ENCODE data around the gene FERMT3.

The FERMT3 gene

GRCh38 chr11:64185175-64185692 is 21.3 kb upstream of the FERMT3 start:
- Histone ChIP-seq H3K4me3 (peak overlapping the region in 6 of 7 experiments; percentile 38 to 77 (median 62)), H3K27ac (peak overlapping the region; percentile 62 to 95 (median 88))

GRCh38 chr11:64185693-64186491 is 20.6 kb upstream of the FERMT3 start, which contains the start of gene STIP1:
STIP1 (plus strand) TSS chr11:64186171; CDS start chr11:64186262, 91 bp downstream.
- H3K27ac ChIP-seq, result peak within 1 kb of the TSS; percentile 62 to 97 (median 90)
- peak within 1 kb of the TSS in 6 of 7 experiments; percentile 38 to 77 (median 62) for H3K4me3 ChIP-seq

GRCh38 chr11:64186492-64187165 is 19.9 kb upstream of the FERMT3 start:
- Histone ChIP-seq H3K4me3 (no peak overlapping the region), H3K27ac (peak overlapping the region in 6 of 21 experiments; percentile 61 to 97 (median 86))

GRCh38 chr11:64192434-64192833 is 14.1 kb upstream of the FERMT3 start:
- H3K27ac ChIP-seq, result no peak overlapping the region
- H3K4me3 ChIP-seq, result no peak overlapping the region

- Histone ChIP-seq H3K4me3 (no peak overlapping the region), H3K27ac (no peak overlapping the region)
Observed at GRCh38 chr11:64196626-64197025, 9.9 kb upstream of the FERMT3 start.

- Histone ChIP-seq H3K4me3 (no peak overlapping the region), H3K27ac (no peak overlapping the region)
Observed at GRCh38 chr11:64198511-64198910, 8.0 kb upstream of the FERMT3 start.

GRCh38 chr11:64201543-64201942 is 5.0 kb upstream of the FERMT3 start:
- no peak overlapping the region for H3K27ac ChIP-seq
- no peak overlapping the region for H3K4me3 ChIP-seq

- H3K27ac ChIP-seq, result no peak overlapping the region
- H3K4me3 ChIP-seq, result no peak overlapping the region
Observed at GRCh38 chr11:64202992-64203391, 3.5 kb upstream of the FERMT3 start.

- H3K27ac ChIP-seq, result peak overlapping the region in 1 of 21 experiments; percentile 43
Observed at GRCh38 chr11:64203421-64204079, 3.0 kb upstream of the FERMT3 start.

GRCh38 chr11:64204080-64204440 is 2.5 kb upstream of the FERMT3 start:
- H3K4me3 ChIP-seq, result no peak overlapping the region
- H3K27ac ChIP-seq, result peak overlapping the region in 1 of 21 experiments; percentile 43

More at GRCh38 chr11:64203421-64204079, 3.0 kb upstream of the FERMT3 start:
- no peak overlapping the region for H3K4me3 ChIP-seq

- H3K4me3 ChIP-seq, result no peak overlapping the region
- peak overlapping the region in 8 of 21 experiments; percentile 43 to 97 (median 88) for H3K27ac ChIP-seq
Observed at GRCh38 chr11:64204464-64204989, 2.0 kb upstream of the FERMT3 start.

GRCh38 chr11:64207256-64208085 is 950 bp downstream of the FERMT3 start:
- peak overlapping the region; percentile 33 to 54 (median 39) for H3K4me3 ChIP-seq
- peak overlapping the region; percentile 31 to 97 (median 87) for H3K27ac ChIP-seq

- Histone ChIP-seq H3K27ac (peak overlapping the region; percentile 31 to 97 (median 87)), H3K4me3 (peak overlapping the region; percentile 33 to 54 (median 39))
Observed at GRCh38 chr11:64208086-64208795, 1.7 kb downstream of the FERMT3 start.

GRCh38 chr11:64208796-64209562 is 2.5 kb downstream of the FERMT3 start:
- Histone ChIP-seq H3K27ac (peak overlapping the region in 13 of 21 experiments; percentile 73 to 97 (median 89)), H3K4me3 (peak overlapping the region in 1 of 7 experiments; percentile 54)

- Histone ChIP-seq H3K4me3 (no peak overlapping the region), H3K27ac (peak overlapping the region in 2 of 21 experiments; percentile 47 to 94)
Observed at GRCh38 chr11:64209563-64209843, 3.0 kb downstream of the FERMT3 start.

- H3K4me3 ChIP-seq, result no peak overlapping the region
- peak overlapping the region in 1 of 21 experiments; percentile 37 for H3K27ac ChIP-seq
Observed at GRCh38 chr11:64210301-64211020, 3.9 kb downstream of the FERMT3 start.
